OCI-M2 (cell line): ENCODE results near the gene ALDH16A1.
"Not testable (repeated sequence)": the region's sequence is repeated elsewhere in the genome, so short reads cannot be mapped to it uniquely, and the experiment has no call there.

ENCODE experiments used
- DNase-seq: peaks from one replicate; lab custom pipeline; 2025; ENCODE audit not compliant: unreplicated experiment; lab: John Stamatoyannopoulos, UW

ALDH16A1 gene

DNA sequence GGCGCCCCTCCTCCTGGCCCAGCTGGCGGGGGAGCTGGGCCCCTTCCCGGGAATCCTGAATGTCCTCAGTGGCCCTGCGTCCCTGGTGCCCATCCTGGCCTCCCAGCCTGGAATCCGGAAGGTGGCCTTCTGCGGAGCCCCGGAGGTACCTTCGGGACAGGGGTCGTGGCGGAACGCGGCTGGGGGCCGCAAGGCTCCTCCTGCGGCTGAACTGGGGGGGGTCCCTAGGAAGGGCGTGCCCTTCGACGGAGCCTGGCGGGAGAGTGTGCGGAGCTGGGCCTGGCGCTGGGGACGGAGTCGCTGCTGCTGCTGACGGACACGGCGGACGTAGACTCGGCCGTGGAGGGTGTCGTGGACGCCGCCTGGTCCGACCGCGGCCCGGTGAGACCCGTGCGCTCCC is 8.6 kb downstream of the ALDH16A1 start:
- no peak for DNase-seq

- DNase-seq = no peak
Measured at GRCh38 chr19:49462492-49462891, 9.5 kb downstream of the ALDH16A1 start.

DNA sequence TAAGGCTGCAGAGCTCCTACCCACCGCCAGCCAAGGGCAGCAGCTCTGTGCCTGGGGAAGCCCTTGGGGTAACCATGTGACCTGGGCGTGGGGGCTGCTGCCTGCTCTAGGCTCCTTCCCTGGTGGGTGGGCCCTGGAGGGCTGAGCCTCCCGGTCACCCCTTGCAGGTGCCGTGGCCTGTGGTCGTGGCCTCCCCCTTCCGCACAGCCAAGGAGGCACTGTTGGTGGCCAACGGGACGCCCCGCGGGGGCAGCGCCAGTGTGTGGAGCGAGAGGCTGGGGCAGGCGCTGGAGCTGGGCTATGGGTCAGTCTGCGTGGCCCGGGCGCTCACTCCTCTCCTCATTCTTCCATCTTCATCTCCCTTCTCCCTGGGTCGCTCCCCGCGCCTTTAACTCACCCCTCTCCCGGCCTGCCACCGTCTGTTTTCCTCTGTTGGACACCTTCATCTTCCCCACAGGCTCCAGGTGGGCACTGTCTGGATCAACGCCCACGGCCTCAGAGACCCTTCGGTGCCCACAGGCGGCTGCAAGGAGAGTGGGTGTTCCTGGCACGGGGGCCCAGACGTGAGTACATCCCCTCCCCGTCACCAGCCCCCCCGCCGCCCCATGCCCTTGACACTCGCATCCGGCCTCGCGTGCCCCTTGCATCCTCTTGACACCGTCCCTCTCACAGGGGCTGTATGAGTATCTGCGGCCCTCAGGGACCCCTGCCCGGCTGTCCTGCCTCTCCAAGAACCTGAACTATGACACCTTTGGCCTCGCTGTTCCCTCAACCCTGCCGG is 11.1 kb downstream of the ALDH16A1 start:
- no peak for DNase-seq

- no peak for DNase-seq
Measured at GRCh38 chr19:49465371-49465770, 12.3 kb downstream of the ALDH16A1 start.

GRCh38 chr19:49468199-49468598 is 15.2 kb downstream of the ALDH16A1 start:
- no peak for DNase-seq

GRCh38 chr19:49468746-49469447 is 15.9 kb downstream of the ALDH16A1 start:
- no peak for DNase-seq

DNA sequence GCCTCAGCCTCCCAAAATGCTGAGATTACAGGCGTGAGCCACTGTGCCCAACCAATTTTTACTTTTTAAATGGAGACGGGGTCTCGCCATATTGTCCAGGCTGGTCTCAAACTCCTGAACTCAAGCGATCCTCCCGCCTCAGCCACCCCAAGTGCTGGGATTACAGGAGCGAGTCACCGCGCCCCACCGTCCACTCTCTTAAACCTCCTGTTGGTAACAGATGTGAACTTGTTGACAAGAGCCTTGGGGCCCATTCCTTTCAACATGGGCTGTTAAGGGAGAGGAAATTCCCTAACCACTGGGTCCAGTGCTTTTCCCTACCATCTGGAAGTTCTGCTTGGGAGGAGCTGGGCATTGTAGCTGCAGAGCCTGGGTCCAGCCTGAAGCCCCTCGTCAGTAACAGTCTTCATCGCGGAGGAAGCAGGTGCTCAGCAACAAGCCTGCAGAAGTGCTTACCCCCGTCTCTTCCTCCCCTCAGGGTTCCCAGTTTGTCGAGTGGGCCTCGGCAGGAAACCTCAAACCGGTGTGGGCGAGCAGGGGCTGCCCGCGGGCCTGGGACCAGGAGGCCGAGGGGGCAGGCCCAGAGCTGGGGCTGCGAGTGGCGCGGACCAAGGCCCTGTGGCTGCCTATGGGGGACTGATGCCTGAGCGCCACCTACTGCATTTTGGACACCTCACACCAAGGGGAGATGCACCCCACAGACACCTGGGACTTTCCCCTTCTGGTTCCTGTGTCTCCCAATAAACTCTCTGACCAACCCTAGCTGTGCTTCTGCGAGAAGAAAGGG is 17.0 kb downstream of the ALDH16A1 start:
- DNase-seq = no peak

DNA sequence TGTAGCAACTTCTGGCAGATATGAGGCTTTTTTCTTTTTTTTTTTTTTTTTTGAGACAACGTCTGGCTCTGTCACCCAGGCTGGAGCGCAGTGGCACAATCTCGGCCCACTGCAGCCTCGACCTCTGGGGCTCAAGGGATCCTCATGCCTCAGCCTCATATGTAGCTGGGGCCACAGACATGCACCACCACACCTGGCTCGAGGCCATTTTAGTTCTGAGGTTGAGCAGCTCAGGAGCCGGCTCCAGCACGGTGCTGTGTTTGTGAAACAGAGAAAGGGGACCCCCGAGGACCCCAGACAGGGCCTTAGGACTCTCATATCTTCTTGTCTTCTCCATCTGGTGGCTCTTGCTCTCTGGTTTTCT is 17.6 kb downstream of the ALDH16A1 start:
- DNase-seq = no peak

DNA sequence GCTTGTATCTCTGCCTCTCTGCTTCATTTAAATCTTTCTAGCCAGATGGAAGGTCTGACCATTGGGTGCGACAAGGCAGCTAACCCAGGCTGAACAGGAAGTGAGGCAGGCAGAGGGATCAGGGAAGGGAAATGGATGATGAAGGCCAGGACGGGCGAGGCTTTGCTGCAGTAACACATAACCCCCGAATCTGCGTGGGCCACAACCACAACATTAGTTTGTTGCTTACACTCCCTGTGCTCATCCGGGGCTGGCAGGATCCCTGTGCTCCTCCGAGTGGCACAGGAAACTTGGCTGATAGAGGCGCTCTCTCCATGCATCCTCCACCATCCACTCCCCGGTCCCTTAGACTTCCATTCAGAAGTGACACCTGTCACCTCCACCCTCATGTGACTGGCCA is 19.9 kb downstream of the ALDH16A1 start:
- no peak for DNase-seq

DNA sequence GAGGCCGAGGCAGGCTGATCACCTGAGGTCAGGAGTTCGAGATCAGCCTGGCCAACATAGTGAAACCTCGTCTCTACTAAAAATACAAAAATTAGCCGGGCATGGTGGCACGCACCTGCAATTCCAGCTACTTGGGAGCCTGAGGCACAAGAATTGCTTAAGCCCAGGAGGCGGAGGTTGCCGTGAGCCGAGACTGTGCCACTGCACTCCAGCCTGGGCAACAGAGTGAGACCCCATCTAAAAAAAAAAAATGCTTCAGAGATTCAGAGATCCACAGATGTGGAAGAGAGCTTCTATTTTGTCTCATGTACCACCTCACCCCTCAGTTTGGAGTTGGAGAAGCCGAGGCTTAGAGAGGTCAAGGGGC is 20.5 kb downstream of the ALDH16A1 start:
- not testable (repeated sequence) for DNase-seq

- no peak for DNase-seq
Measured at GRCh38 chr19:49473868-49474541, 21.0 kb downstream of the ALDH16A1 start, which contains the start of gene FLT3LG. FLT3LG (plus strand) TSS chr19:49474215; CDS start chr19:49474640, 425 bp downstream.

- DNase-seq = no peak
Measured at GRCh38 chr19:49474542-49474924, 21.5 kb downstream of the ALDH16A1 start.

DNA sequence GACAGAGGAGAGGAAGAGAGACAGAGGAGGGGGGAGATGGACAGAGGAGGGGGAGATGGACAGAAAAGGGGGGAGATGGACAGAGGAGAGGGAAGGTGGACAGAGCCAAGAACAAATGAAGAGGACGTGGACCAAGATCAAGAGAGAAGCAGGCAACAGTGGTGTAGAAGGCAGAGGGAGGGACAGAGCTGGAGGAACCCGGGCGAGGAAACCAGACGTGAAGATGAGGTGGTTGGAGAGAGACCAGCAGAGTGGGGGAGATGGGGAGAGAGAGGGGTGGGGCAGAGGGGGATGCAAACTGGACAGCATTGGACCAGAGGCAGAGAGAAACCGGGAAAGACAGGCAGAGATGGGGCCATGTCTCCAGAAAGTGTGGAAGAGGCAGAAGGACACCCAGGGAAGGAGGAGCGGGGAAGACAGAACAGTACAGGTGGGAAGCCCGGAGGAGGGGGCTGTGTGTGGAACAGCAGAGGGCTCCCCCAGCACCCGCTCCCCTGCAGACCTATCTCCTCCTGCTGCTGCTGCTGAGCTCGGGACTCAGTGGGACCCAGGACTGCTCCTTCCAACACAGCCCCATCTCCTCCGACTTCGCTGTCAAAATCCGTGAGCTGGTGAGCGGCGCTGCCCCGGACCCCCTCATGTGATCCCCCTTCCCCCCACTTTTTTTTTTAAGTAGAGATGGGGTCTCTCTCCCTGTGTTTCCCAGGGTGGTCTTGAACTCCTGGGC is 22.3 kb downstream of the ALDH16A1 start:
- DNase-seq = no peak

GRCh38 chr19:49475995-49476880 is 23.2 kb downstream of the ALDH16A1 start:
- DNase-seq = no peak

- DNase-seq = no peak
Measured at GRCh38 chr19:49479975-49480628, 27.1 kb downstream of the ALDH16A1 start.

DNA sequence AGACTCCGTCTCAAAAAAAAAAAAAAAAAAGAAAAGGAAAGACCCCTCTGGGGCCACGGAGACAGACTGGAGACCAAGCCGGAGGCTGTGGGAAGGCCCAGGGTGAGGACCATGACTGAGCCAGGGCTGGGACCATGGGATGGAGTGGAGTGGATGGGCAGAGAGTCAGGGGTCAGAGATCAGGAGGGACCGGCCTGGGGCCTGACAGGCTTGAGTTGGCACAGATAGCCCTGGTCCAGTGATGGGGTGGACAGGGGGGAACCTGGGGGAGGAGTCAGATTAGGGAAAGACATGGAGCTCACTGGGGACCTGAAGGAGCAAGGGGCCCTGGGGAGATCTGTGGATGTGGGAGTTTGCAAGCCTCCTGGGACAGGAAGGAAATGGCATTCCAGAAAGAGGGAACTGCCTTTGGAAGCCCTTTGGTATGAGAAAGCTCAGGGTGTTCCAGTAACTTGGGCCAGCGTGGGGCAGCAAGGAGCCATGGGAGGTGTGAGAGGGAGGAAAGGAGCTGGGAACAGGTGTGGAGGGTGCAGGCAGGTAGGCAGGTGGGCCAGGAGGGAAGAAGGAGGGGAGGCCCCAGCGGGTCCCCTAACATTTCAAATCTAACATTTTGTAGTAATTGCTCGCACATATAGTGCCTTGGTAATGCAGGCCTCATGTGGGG is 28.1 kb downstream of the ALDH16A1 start:
- DNase-seq = no peak

GRCh38 chr19:49486232-49486631 is 33.2 kb downstream of the ALDH16A1 start:
- no peak for DNase-seq

GRCh38 chr19:49486710-49487276 is 33.8 kb downstream of the ALDH16A1 start:
- no peak for DNase-seq
